GM19238 (cell line): Measurements from ENCODE around the gene NOTCH4.
A peak's percentile ranks its signal among the peaks of the same experiment; 100 is the strongest.
"Not testable (repeated sequence)": the region's sequence is repeated elsewhere in the genome, so short reads cannot be mapped to it uniquely, and the experiment has no call there.

ENCODE experiments used
- DNase-seq: peaks from one replicate; pipeline ENCODE4 v3.0.0; 2011; ENCODE audit warnings: low spot score; ENCODE audit not compliant: insufficient read length

NOTCH4 gene

GRCh38 chr6:32223258-32224235 lies at the start of gene NOTCH4:
Gene NOTCH4 (minus strand): TSS chr6:32224067. CDS start chr6:32223928, 139 bp downstream.
- no peak for DNase-seq

DNA sequence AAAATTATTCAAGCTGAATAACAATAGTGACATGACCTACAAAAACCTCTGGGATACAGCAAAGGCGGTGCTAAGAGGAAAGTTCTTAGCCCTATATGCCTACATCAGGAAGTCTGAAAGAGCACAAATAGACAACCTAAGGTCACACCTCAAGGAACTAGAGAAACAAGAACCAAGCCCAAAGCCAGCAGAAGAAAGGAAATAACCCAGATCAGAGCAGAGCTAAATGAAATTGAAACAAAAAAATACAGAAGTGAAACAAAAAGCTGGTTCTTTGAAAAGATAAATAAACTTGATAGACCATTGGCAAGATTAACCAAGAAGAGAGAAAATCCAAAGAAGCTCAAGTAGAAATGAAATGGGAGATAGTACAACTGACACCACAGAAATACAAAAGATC lies 47.6 kb upstream of the NOTCH4 start:
- DNase-seq, result no peak

DNA sequence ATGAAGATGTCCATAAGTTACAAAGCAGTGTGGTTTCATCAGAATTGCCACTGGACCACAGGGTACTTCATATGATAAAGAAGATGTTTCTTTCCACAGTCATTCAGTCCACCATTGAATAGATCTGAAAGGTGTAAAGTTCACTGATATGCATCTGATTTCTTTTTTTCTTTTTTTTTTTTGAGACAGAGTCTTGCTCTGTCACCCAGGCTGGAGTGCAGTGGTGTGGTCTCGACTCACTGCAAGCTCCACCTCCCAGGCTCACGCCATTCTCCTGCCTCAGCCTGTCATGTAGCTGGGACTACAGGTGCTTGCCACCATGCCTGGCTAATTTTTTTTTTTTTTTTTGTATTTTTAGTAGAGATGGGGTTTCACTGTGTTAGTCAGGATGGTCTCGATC lies 44.6 kb upstream of the NOTCH4 start:
- DNase-seq, result not testable (repeated sequence)

DNA sequence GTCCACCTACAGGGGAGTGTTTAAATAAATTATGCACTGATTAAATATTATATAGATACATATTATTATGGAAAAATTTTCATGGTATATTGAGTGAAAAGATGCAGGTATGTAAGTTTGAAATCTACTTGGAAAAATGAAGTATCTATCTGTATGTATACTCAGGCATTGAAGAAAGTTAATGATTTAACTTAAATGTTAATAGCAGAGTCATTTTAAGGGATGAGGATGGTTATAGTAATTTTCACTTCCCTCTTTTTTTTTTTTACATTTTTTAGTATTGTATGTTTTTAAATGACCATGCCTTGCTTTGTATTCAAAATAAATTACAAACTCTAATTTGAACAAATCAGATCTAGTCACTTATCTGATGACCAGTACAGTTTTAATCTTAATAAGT lies 43.2 kb upstream of the NOTCH4 start:
- no peak for DNase-seq

GRCh38 chr6:32257262-32257661 lies 33.4 kb upstream of the NOTCH4 start:
- not testable (repeated sequence) for DNase-seq

- DNase-seq, result peak; percentile 32
Measured at GRCh38 chr6:32255199-32256153, 31.6 kb upstream of the NOTCH4 start.

- DNase-seq, result no peak
Measured at GRCh38 chr6:32254761-32255198, 30.9 kb upstream of the NOTCH4 start.

DNA sequence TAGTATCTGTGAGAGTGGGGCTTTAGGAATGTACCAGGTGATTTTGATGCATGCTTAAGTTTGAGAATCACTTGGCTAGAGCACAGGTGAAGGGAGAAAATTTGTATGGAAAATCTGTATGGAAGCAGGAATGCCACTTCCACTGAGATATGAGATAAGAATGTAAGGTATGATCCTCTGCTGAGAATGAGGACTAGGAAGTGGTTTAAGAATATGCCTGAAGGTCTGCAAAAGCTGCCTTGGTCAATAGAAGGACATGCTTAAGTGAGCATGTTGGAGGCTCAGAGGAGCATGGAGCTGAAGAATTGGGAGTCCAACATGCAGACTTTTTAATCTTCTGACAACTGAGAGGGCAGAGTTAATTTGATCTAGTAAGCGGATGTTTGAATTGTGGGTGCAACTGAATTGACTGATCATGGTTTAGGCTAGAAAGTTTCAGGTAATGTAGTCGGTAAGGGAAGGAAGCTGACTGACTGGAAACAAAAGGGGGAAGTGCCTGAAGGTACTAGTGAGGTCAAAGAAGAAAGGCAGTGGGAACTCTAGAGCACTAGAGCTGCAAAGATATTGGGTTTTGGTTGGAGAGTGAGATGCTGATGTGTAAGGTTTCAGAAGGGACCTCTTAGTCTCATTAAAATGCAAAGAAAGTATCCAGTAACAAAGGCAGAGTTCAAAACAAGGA lies 28.6 kb upstream of the NOTCH4 start:
- DNase-seq, result no peak

DNA sequence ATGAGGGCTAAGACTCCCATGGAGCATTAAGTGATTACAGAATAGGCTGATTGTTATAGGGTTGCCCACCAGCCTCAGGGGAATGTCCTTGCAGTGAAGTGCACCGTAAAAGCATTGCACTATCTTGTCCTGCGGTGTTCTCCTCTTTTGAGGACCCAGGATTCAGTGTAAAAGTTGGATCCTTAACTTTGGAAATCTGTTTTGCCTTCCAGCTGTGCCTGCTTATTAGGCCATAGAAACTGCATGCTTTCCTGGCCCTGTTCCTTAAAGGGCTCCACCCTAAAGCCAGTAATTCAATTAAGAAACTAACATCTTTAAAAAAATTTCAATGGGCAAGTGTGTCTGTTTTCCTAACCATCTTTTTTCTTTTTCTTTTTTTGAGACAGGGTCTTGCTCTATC lies 25.4 kb upstream of the NOTCH4 start:
- DNase-seq, result no peak

DNA sequence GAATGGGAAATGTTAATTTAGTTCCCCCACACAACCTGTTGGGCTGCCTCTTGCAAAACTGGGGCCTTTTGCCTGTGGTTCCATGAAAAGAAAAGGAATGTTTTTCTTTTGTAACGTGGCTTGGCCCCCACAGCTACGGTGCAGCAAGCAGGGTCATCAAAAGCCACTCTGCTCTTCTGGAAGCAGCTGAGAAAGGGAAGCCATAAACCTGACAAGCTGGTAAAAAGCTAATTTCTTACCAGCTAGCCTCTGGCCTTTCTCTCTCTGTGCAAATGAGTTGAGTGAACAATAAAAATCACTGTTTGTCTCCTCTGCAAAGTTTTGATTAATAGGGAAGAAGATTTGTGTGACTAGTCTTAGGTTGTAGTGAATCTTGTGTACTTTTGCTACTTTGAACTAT lies 23.5 kb upstream of the NOTCH4 start:
- DNase-seq, result no peak

DNA sequence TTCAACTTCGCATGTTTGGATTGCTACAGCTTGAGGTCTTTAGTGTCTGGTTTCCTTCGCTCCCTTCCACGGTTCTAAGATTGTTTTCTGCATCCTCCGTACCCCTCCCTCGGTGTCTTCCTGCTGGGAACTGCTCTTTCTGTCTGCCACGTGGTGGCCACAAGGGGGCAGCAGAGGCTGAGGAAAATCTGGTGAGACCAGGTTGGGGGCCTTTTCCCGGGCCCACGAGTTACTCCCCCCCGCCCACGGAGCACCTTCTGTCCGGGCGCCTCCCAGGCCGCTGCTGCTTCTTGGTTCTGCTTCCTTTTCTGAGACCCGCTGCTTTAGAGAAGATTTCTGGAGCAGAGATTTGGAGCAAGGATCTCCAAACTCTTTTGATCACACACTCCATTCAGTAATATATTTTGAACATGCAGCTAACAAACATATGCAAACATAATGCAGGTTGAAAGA lies 21.1 kb upstream of the NOTCH4 start:
- DNase-seq, result peak; percentile 80

- DNase-seq, result no peak
Measured at GRCh38 chr6:32244270-32244669, 20.4 kb upstream of the NOTCH4 start.

GRCh38 chr6:32242318-32242813 lies 18.5 kb upstream of the NOTCH4 start:
- not testable (repeated sequence) for DNase-seq

GRCh38 chr6:32240686-32241085 lies 16.8 kb upstream of the NOTCH4 start:
- DNase-seq, result no peak

GRCh38 chr6:32239462-32239861 lies 15.6 kb upstream of the NOTCH4 start:
- DNase-seq, result no peak

- no peak for DNase-seq
Measured at GRCh38 chr6:32234934-32235333, 11.1 kb upstream of the NOTCH4 start.

- no peak for DNase-seq
Measured at GRCh38 chr6:32226434-32226833, 2.6 kb upstream of the NOTCH4 start.

- peak; percentile 33 for DNase-seq
Measured at GRCh38 chr6:32224696-32225095, 829 bp upstream of the NOTCH4 start.

DNA sequence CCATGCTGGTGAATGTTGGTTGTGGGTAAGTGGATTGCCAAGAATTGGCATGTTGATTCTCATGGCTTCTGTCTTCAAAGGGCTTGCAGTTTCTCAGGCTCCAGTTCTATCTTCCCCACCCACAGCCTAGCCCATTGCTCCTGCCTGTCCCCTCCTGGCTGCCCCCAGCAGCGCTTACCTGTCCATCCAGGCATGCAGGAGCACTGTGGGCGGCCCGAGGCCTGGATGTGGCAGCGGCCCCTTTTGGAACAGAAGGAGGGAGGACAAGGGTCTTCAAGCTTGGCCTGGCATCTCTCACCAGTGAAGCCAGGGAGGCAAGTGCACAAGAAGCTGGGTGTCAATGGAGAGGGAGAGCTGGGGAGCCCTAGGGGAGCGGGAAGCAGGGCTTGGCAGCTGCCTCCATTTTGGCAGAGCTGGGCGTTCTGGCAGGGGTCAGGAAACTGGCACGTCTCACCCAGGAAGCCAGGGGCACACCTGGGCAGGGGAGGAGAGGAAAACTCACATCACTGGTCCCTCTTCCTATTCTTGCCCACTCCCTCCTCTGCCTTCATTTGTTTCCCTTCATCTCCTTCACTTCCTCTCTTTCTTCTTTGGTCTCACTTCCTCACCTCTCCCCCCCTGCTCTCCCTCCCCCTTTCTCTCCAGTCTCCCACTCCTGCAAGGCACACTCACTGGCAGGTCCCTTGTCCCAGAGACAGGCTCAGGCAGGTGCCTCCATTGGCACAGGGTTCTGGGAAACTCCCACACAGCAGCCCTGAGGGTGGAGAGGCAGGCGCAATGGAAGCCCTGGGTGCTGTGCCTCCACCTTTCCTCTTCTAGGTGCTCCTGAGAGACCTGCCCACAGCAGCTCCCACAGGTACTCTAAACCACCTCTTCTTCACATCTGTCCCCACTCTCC lies 1.3 kb downstream of the NOTCH4 start:
- no peak for DNase-seq

GRCh38 chr6:32220021-32220420 lies 3.8 kb downstream of the NOTCH4 start:
- no peak for DNase-seq
